Thoracic aorta endothelial cell (primary cell): Measurements from ENCODE around the gene OR5F1. TPM values are rescaled to one million over a fixed set of nuclear protein-coding genes. Genes with fewer than 3 reads are reported as not detected.

Experiments used
- total RNA-seq: library from RNA; depleted of rRNA; stranded (reverse); fragments of >200 nt; gene quantifications from 2 replicates; pipeline ENCODE4 v1.2.3, GENCODE V29; 2012

OR5F1 gene
- total RNA-seq, result not detected in 2 replicates

GRCh38 chr11:55994525-55994924 is at the start of gene OR5F1:
Gene OR5F1 (minus strand): TSS chr11:55994625. CDS start chr11:55994625, 0 bp downstream.

DNA sequence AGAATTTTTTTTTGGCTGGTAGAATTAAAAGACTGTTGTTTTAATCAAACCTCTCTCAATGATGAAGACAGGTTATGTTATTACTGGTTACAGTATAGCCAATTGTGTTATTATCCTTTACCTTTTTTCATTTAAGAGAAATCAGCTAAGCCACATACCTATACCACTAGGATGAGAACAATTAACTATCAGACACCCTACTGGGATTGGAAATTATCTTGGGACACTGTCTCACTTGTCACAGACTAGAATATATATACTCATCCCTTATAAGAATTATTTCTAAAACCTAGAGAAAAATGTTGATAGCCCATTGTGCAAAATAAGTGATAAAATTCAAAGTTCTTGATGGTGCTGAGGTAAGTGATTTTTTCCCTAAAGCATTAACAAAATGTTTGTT is 32.9 kb upstream of the OR5F1 start, which contains the start of gene OR5AS1:
Gene OR5AS1 (plus strand): TSS at position 301 of the 400 bp plus-strand sequence. CDS start 2,765 bp downstream, outside the sequence.

GRCh38 chr11:55969845-55970244 is 24.6 kb downstream of the OR5F1 start, which contains the start of gene OR10AG1:
Gene OR10AG1 (minus strand): TSS chr11:55969945. CDS start chr11:55969907, 38 bp downstream.

Other genes starting within 250 kb of the OR5F1 start
- not detected in 2 replicates for gene OR5D13, start 221.2 kb downstream of the OR5F1 start, total RNA-seq
- gene OR5D14, start 199.1 kb downstream of the OR5F1 start, total RNA-seq, result not detected in 2 replicates
- gene OR5L1, start 183.3 kb downstream of the OR5F1 start, total RNA-seq, result not detected in 2 replicates
- not detected in 2 replicates for gene OR5D18, start 175.0 kb downstream of the OR5F1 start, total RNA-seq
- gene OR5L2, start 167.4 kb downstream of the OR5F1 start, total RNA-seq, result not detected in 2 replicates
- gene OR5D16, start 155.9 kb downstream of the OR5F1 start, total RNA-seq, result not detected in 2 replicates
- gene TRIM51, start 111.3 kb downstream of the OR5F1 start, total RNA-seq, result not detected in 2 replicates
- not detected in 2 replicates for gene OR5W2, start 80.0 kb downstream of the OR5F1 start, total RNA-seq
- gene OR5I1, start 58.2 kb downstream of the OR5F1 start, total RNA-seq, result not detected in 2 replicates
- gene OR10AG1, start 24.7 kb downstream of the OR5F1 start, total RNA-seq, result not detected in 2 replicates
- gene OR5AS1, start 33.0 kb upstream of the OR5F1 start, total RNA-seq, result not detected in 2 replicates
- not detected in 2 replicates for gene OR8I2, start 98.7 kb upstream of the OR5F1 start, total RNA-seq
- not detected in 2 replicates for gene OR8H2, start 109.1 kb upstream of the OR5F1 start, total RNA-seq
- gene OR8H3, start 127.7 kb upstream of the OR5F1 start, total RNA-seq, result not detected in 2 replicates
- gene OR8J3, start 145.6 kb upstream of the OR5F1 start, total RNA-seq, result not detected in 2 replicates
- gene OR8K5, start 165.7 kb upstream of the OR5F1 start, total RNA-seq, result not detected in 2 replicates
- not detected in 2 replicates for gene OR5J2, start 182.0 kb upstream of the OR5F1 start, total RNA-seq
- not detected in 2 replicates for gene OR5T2, start 239.6 kb upstream of the OR5F1 start, total RNA-seq